Karpas-422 (cell line): ENCODE results near the gene TAL2. TPM values are rescaled to one million over a fixed set of nuclear protein-coding genes. Genes with fewer than 3 reads are reported as not detected.
"Not testable (repeated sequence)": the region's sequence is repeated elsewhere in the genome, so short reads cannot be mapped to it uniquely, and the experiment has no call there.

Experiments used
- DNase-seq: peaks from one replicate; pipeline ENCODE4 v3.0.0-alpha.2; 2015
- H2AFZ ChIP-seq: fragments of 200-600 bp; sonication (generic); 2 replicates; pipeline ENCODE4 v1.6.1; 2014; ENCODE audit warnings: antibody characterized with exemption, low read length, mixed read lengths
- H3K27ac ChIP-seq: fragments of 200-600 bp; sonication (generic); 2 replicates; pipeline ENCODE4 v1.5.1; 2014; ENCODE audit warnings: mild to moderate bottlenecking, low read length, moderate library complexity
- H3K27me3 ChIP-seq: fragments of 200-600 bp; sonication (generic); 2 replicates; pipeline ENCODE4 v1.6.1; 2014; ENCODE audit warnings: low read length, mixed read lengths
- H3K36me3 ChIP-seq: fragments of 200-600 bp; sonication (generic); 2 replicates; pipeline ENCODE4 v1.6.1; 2014; ENCODE audit warnings: low read length, mixed read lengths; ENCODE audit not compliant: insufficient read depth
- H3K4me1 ChIP-seq: fragments of 200-600 bp; sonication (generic); 2 replicates; pipeline ENCODE4 v1.6.1; 2014; ENCODE audit warnings: mild to moderate bottlenecking, low read length, mixed read lengths
- H3K4me2 ChIP-seq: fragments of 200-600 bp; sonication (generic); 2 replicates; pipeline ENCODE4 v1.6.1; 2014; ENCODE audit warnings: low read length, low read depth, mild to moderate bottlenecking; ENCODE audit not compliant: poor library complexity, severe bottlenecking
- H3K4me3 ChIP-seq: fragments of 200-600 bp; sonication (generic); 2 replicates; pipeline ENCODE4 v1.5.1; 2014; ENCODE audit warnings: mild to moderate bottlenecking, antibody characterized with exemption, low read length, mixed read lengths
- H3K79me2 ChIP-seq: fragments of 200-600 bp; sonication (generic); 2 replicates; pipeline ENCODE4 v1.6.1; 2014; ENCODE audit warnings: mild to moderate bottlenecking, low read length, mixed read lengths
- H3K9ac ChIP-seq: fragments of 200-600 bp; sonication (generic); 2 replicates; pipeline ENCODE4 v1.6.0; 2014; ENCODE audit warnings: low read length
- H3K9me2 ChIP-seq: fragments of 200-600 bp; sonication (generic), shearing (Covaris generic); replicated peaks from 2 replicates; pipeline ENCODE4 v1.6.0; 2014; ENCODE audit warnings: mild to moderate bottlenecking, low read length, moderate library complexity; ENCODE audit not compliant: insufficient read depth
- H3K9me3 ChIP-seq: fragments of 300-700, 200-600 bp; sonication (generic); 2 replicates; pipeline ENCODE4 v1.6.1; 2014; ENCODE audit warnings: low read length, mixed read lengths
- H4K20me1 ChIP-seq: fragments of 200-600 bp; sonication (generic); 2 replicates; pipeline ENCODE4 v1.6.1; 2014; ENCODE audit warnings: mild to moderate bottlenecking, antibody characterized with exemption, low read length, low read depth; ENCODE audit not compliant: insufficient read depth
- total RNA-seq: library from RNA; depleted of rRNA; stranded (reverse); fragments of >200 nt; shearing (Covaris generic); gene quantifications from 2 replicates; pipeline ENCODE4 v1.2.3, GENCODE V29; 2014; ENCODE audit warnings: low replicate concordance; rRNA removed

TAL2 gene
- total RNA-seq, 1 experiment from 2014 or later, result 4.1 TPM

DNA sequence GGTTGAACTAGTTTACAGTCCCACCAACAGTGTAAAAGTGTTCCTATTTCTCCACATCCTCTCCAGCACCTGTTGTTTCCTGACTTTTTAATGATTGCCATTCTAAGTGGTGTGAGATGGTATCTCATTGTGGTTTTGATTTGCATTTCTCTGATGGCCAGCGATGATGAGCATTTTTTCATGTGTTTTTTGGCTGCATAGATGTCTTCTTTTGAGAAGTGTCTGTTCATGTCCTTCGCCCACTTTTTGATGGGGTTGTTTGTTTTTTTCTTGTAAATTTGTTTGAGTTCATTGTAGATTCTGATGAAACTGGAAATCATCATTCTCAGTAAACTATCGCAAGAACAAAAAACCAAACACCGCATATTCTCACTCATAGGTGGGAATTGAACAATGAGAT is 41.4 kb downstream of the TAL2 start:
- DNase-seq, H2AFZ ChIP-seq, H3K4me2 ChIP-seq: not testable (repeated sequence)

GRCh38 chr9:105706156-105706555 is 43.9 kb downstream of the TAL2 start:
- Histone ChIP-seq H3K4me1 (peaks cover 53% of the 10 kb centered on the region), H3K9me2 (no peaks in the 10 kb centered on the region)
- no peak for DNase-seq

More for the DNA sequence above, 41.4 kb downstream of the TAL2 start:
- not testable (repeated sequence) for H3K9me2 ChIP-seq, H3K9ac ChIP-seq, H3K9me3 ChIP-seq, H3K4me3 ChIP-seq, H3K27me3 ChIP-seq, H3K27ac ChIP-seq
- Histone ChIP-seq H3K36me3 (peaks cover 82% of the 10 kb centered on the region), H3K79me2 (peaks cover 95% of the 10 kb centered on the region), H4K20me1 (peaks cover 40% of the 10 kb centered on the region), H3K4me1 (peaks cover 58% of the 10 kb centered on the region)

DNA sequence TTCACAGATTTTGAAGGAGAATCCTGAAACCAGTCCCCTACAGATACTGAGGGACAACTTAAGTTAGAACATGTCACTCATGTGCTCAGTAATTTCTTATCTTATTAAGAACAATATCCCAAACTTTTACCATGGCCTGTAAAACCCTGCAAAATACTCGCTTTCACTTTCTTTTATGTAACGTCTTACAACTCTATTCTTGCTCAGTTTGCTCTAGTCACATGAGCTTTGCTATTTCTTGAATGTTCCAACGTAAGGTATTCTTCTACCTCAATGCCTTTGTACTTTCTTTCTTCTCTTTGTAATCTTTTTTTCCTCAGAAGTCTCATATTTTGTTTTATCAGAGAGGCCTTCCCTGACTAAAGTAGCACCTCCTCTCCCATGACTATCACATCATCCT is 46.1 kb downstream of the TAL2 start:
- Histone ChIP-seq H3K4me3 (no peak overlapping the region), H3K9me3 (no peaks in the 10 kb centered on the region), H3K79me2 (peaks cover 96% of the 10 kb centered on the region), H3K4me2 (no peak overlapping the region), H3K27me3 (no peaks in the 10 kb centered on the region), H3K4me1 (peaks cover 74% of the 10 kb centered on the region), H3K36me3 (peaks cover 68% of the 10 kb centered on the region), H3K27ac (peak overlapping the region; percentile 69), H4K20me1 (peaks cover 35% of the 10 kb centered on the region), H2AFZ (no peak overlapping the region), H3K9me2 (no peaks in the 10 kb centered on the region), H3K9ac (no peak overlapping the region)
- no peak for DNase-seq

More at GRCh38 chr9:105706156-105706555, 43.9 kb downstream of the TAL2 start:
- no peak overlapping the region for H2AFZ ChIP-seq
- no peak overlapping the region for H3K27ac ChIP-seq
- H3K4me2 ChIP-seq, result no peak overlapping the region
- H3K9ac ChIP-seq, result no peak overlapping the region
- H3K79me2 ChIP-seq, result peaks cover 95% of the 10 kb centered on the region
- H3K36me3 ChIP-seq, result peaks cover 80% of the 10 kb centered on the region
- peaks cover 48% of the 10 kb centered on the region for H4K20me1 ChIP-seq
- no peaks in the 10 kb centered on the region for H3K27me3 ChIP-seq
- no peak overlapping the region for H3K4me3 ChIP-seq
- no peaks in the 10 kb centered on the region for H3K9me3 ChIP-seq

DNA sequence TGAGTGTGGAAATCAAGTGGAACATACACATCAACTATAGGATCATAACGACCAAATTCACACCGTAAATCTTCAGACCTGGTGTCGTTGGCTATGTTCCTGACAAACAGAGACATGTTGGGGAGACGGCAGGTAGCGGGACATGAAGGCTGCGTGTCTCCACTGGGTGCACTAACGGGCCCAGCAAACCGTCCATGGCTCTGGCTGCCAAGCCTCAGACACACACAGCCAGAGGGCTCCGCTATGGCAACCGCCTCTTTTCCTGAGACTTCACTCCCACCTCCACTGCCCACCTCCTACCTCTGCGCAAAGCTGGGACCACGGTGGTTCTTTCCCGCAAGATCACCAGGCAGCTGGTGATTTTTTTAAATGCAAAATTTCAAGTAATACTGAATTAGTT is 48.4 kb downstream of the TAL2 start:
- no peak overlapping the region for H3K4me3 ChIP-seq
- no peak overlapping the region for H3K27ac ChIP-seq
- H3K9me2 ChIP-seq, result no peaks in the 10 kb centered on the region
- no peak for DNase-seq
- H3K9me3 ChIP-seq, result no peaks in the 10 kb centered on the region
- peaks cover 61% of the 10 kb centered on the region for H3K36me3 ChIP-seq
- H3K4me1 ChIP-seq, result peaks cover 88% of the 10 kb centered on the region
- peaks cover 99% of the 10 kb centered on the region for H3K79me2 ChIP-seq
- no peak overlapping the region for H3K9ac ChIP-seq
- no peak overlapping the region for H3K4me2 ChIP-seq
- peaks cover 30% of the 10 kb centered on the region for H4K20me1 ChIP-seq
- no peak overlapping the region for H2AFZ ChIP-seq
- H3K27me3 ChIP-seq, result no peaks in the 10 kb centered on the region

- no peak overlapping the region for H2AFZ ChIP-seq
- no peaks in the 10 kb centered on the region for H3K27me3 ChIP-seq
- peaks cover 62% of the 10 kb centered on the region for H3K36me3 ChIP-seq
Observed at GRCh38 chr9:105711867-105712266, 49.6 kb downstream of the TAL2 start.

DNA sequence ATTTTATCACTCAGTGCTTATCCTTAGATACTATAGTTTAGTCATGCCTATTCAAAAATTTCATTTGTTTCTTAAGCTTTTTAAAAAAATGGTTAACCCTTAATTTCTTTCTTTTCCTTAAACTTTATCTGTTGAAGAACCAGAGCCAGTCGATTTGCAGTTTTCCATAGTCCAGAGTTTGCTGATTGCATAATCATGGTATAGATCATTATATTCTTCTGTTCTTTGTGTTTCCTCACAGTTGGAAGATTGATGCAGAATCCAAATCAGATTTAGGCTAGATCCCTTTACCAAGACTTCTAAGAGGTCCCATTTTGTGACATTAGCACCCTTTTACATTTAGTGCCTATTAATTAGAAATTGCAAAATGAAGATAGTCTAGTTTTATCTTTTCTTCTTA is 50.0 kb downstream of the TAL2 start:
- Histone ChIP-seq H3K9me2 (no peaks in the 10 kb centered on the region), H3K27ac (0 out of 2 replicates have a peak overlapping the region, but pooled peaks have one; percentile 7), H3K27me3 (no peaks in the 10 kb centered on the region), H3K4me3 (no peak overlapping the region), H2AFZ (no peak overlapping the region), H3K9me3 (no peaks in the 10 kb centered on the region), H3K4me2 (no peak overlapping the region), H3K9ac (no peak overlapping the region), H3K79me2 (peaks cover 100% of the 10 kb centered on the region), H3K4me1 (peaks cover 94% of the 10 kb centered on the region), H4K20me1 (peaks cover 22% of the 10 kb centered on the region; the same call in 1 of the 2 replicates), H3K36me3 (peaks cover 63% of the 10 kb centered on the region)
- DNase-seq, result no peak

More at GRCh38 chr9:105711867-105712266, 49.6 kb downstream of the TAL2 start:
- no peaks in the 10 kb centered on the region for H3K9me2 ChIP-seq
- H3K9me3 ChIP-seq, result no peaks in the 10 kb centered on the region
- 0 out of 2 replicates have a peak overlapping the region, but pooled peaks have one; percentile 7 for H3K27ac ChIP-seq
- peaks cover 24% of the 10 kb centered on the region; the same call in 1 of the 2 replicates for H4K20me1 ChIP-seq
- no peak overlapping the region for H3K4me3 ChIP-seq
- peaks cover 93% of the 10 kb centered on the region for H3K4me1 ChIP-seq
- DNase-seq, result no peak
- no peak overlapping the region for H3K4me2 ChIP-seq
- peaks cover 99% of the 10 kb centered on the region for H3K79me2 ChIP-seq
- H3K9ac ChIP-seq, result no peak overlapping the region

Other genes with a start within 250 kb of the TAL2 start
- gene FSD1L, start 214.4 kb upstream of the TAL2 start, total RNA-seq, result 1.1 and 1.6 TPM in 2 replicates
- gene FKTN, start 104.3 kb upstream of the TAL2 start, total RNA-seq, result 9.3 and 22.0 TPM in 2 replicates
- gene TMEM38B, start 32.1 kb downstream of the TAL2 start, total RNA-seq, result 134 and 164 TPM in 2 replicates